Cardiac muscle cell (in vitro differentiated cells and primary cell): ENCODE measurements around the gene AMPD3. TPM values are rescaled to one million over a fixed set of nuclear protein-coding genes. Genes with fewer than 3 reads are reported as not detected.

Experiments used
- DNase-seq, 2 donors: peaks; one replicate each; pipeline versions ENCODE4 v3.0.0 to v3.0.0-alpha.2; 2010 to 2017; ENCODE audit warnings: low read depth in 1 of 2, low spot score in 1 of 2
- H3K27ac ChIP-seq: fragments of 200-600 bp; sonication (generic); 2 replicates; pipeline ENCODE4 v1.5.1; 2016
- H3K27me3 ChIP-seq: fragments of 200-600 bp; sonication (generic); 2 replicates; pipeline ENCODE4 v1.6.0; 2016; ENCODE audit warnings: control low read depth
- H3K36me3 ChIP-seq: fragments of 200-600 bp; sonication (generic); 2 replicates; pipeline ENCODE4 v1.5.1; 2016; ENCODE audit warnings: control low read depth
- H3K4me1 ChIP-seq: fragments of 200-600 bp; sonication (generic); 2 replicates; pipeline ENCODE4 v1.8.1; 2017; ENCODE audit warnings: low read depth, mild to moderate bottlenecking, mixed run types
- H3K4me3 ChIP-seq: fragments of 200-600 bp; sonication (generic); 2 replicates; pipeline ENCODE4 v1.5.1; 2016; ENCODE audit warnings: mild to moderate bottlenecking
- H3K9me3 ChIP-seq: fragments of 200-600 bp; sonication (generic); 2 replicates; pipeline ENCODE4 v1.5.1; 2017; ENCODE audit warnings: low read depth, mild to moderate bottlenecking, control low read depth
- polyA plus RNA-seq: library from polyadenylated mRNA; unstranded; fragments of >200 nt; fragmentation: Nextera tagmentation; extraction: Ambion mirVana; gene quantifications from 2 replicates; pipeline ENCODE4 v1.2.1, GENCODE V29; 2016
- total RNA-seq: library from RNA; depleted of rRNA; stranded (reverse); fragments of >200 nt; gene quantifications from 2 replicates; pipeline ENCODE4 v1.2.3, GENCODE V29; 2016
- TF ChIP-seq, protein P1 (sequence below): IDR thresholded peaks from 2 replicates; pipeline ENCODE4 v1.5.1; 2012; ENCODE audit warnings: low read depth, mild to moderate bottlenecking, low read length

AMPD3 gene
- total RNA-seq (3.3 and 13.0 TPM in 2 replicates), polyA plus RNA-seq (1.8 and 2.9 TPM in 2 replicates)

DNA sequence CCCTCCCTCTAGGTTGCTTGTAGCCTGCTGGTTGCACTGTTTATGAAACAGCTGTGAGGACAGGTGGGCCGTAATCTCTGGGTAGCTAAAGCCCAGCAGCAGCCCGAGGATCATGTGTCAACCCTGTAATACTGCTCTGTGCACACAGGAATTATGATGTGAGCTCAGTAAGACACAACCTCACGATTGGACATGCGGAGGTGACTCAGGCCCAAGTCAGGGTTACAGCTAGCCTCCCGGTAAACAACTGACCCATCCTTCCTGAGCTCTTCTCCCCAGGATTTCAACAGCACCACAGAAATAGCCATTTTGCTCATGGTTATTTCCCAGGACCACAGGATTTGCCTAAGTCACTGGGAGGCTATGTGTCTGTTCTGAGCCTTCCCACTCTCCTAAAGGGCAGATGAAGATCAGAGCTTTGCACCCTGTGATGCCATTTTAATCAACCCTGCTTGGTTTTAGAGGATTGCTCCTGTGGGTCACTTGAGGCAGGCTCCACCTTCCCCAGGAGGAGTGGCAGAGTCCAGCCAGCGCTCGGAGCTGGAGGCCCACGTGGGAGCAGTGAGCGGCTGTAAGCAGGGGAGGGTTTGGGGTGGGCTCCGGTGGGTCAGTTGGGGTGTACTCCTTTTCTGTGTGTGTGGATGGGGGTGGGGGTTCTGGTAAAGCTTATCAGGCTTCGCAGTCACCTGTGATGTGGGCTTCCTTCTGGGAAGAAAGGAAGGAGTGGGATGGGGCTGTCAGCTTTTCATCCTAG, at the start of gene AMPD3:
AMPD3 (plus strand) TSS at position 387 of the 754 bp plus-strand sequence. CDS start 6,256 bp downstream, outside the sequence.
- TF ChIP-seq, protein P1, sequence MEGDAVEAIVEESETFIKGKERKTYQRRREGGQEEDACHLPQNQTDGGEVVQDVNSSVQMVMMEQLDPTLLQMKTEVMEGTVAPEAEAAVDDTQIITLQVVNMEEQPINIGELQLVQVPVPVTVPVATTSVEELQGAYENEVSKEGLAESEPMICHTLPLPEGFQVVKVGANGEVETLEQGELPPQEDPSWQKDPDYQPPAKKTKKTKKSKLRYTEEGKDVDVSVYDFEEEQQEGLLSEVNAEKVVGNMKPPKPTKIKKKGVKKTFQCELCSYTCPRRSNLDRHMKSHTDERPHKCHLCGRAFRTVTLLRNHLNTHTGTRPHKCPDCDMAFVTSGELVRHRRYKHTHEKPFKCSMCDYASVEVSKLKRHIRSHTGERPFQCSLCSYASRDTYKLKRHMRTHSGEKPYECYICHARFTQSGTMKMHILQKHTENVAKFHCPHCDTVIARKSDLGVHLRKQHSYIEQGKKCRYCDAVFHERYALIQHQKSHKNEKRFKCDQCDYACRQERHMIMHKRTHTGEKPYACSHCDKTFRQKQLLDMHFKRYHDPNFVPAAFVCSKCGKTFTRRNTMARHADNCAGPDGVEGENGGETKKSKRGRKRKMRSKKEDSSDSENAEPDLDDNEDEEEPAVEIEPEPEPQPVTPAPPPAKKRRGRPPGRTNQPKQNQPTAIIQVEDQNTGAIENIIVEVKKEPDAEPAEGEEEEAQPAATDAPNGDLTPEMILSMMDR = no peak
- Histone ChIP-seq H3K9me3 (no peaks in the 10 kb centered on the region), H3K36me3 (no peaks in the 10 kb centered on the region), H3K4me1 (peaks cover 30% of the 10 kb centered on the region), H3K27ac (no peak within 1 kb of the TSS), H3K4me3 (no peak within 1 kb of the TSS), H3K27me3 (peaks cover 24% of the 10 kb centered on the region)
- peak in 1 of 2 donors; percentile 69 for DNase-seq

DNA sequence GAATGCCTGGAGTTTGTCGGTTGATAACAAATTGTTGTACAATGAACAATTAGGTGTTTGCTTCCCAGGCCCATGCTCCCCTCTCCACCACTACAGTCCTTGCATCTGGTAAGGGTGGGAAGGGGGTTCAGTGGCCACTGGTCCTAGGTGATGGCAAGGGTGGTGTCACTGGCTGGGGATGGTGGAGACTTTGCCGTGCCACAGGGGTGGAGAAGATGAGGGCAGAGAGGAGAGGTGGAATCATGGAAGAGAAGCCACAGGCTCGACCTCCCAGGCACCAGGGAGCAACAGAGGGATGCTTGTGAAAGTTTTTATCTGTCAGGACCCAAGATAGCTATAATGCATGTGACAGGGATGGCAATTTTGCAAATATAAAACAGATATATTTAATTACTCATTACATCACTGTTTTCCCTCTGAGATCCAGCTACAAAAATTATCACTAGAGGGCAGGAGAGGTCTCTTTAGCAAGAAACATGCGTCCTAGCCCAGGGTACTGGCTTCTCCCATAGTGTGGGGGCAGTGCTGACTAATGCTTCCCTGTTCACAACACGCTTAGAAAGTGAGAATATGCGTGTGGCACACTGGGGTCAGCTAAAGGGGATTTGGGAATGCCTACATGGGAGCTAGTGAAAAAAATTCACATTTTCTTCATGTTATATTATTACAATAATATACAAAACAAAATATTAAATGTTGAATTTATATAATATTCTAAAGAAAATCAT, 49.0 kb upstream of the AMPD3 start:
- Histone ChIP-seq H3K9me3 (no peaks in the 10 kb centered on the region), H3K27ac (no peak overlapping the region), H3K27me3 (peaks cover 4% of the 10 kb centered on the region)

DNA sequence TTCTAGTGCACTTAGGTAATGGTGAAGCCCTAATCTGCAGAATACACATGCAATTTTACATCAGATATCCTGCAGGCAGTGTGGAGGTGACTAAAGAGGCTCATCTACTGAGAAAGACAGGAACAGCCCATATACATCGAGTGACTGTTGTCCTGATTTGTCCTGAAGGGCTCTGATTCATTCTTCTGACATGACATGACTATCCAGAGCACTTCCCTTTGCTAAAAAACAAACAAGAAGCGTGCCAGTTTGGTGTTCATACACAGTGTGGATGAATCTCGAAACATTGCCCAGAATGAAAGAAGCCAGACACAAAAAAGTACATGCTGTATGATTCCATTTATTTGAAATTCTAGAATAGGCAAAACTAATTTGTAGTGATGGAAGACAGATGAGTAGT, 48.0 kb upstream of the AMPD3 start:
- Histone ChIP-seq H3K9me3 (no peaks in the 10 kb centered on the region), H3K4me3 (no peak overlapping the region), H3K27ac (no peak overlapping the region), H3K4me1 (peaks cover 4% of the 10 kb centered on the region), H3K36me3 (no peaks in the 10 kb centered on the region), H3K27me3 (peaks cover 4% of the 10 kb centered on the region)
- TF ChIP-seq, protein P1 = no peak
- DNase-seq = no peak

More for the DNA sequence above, 49.0 kb upstream of the AMPD3 start:
- DNase-seq = peak; percentile 89 to 92
- TF ChIP-seq, protein P1 = peak; percentile 74
- H3K4me1 ChIP-seq = peaks cover 4% of the 10 kb centered on the region
- no peaks in the 10 kb centered on the region for H3K36me3 ChIP-seq
- no peak overlapping the region for H3K4me3 ChIP-seq

DNA sequence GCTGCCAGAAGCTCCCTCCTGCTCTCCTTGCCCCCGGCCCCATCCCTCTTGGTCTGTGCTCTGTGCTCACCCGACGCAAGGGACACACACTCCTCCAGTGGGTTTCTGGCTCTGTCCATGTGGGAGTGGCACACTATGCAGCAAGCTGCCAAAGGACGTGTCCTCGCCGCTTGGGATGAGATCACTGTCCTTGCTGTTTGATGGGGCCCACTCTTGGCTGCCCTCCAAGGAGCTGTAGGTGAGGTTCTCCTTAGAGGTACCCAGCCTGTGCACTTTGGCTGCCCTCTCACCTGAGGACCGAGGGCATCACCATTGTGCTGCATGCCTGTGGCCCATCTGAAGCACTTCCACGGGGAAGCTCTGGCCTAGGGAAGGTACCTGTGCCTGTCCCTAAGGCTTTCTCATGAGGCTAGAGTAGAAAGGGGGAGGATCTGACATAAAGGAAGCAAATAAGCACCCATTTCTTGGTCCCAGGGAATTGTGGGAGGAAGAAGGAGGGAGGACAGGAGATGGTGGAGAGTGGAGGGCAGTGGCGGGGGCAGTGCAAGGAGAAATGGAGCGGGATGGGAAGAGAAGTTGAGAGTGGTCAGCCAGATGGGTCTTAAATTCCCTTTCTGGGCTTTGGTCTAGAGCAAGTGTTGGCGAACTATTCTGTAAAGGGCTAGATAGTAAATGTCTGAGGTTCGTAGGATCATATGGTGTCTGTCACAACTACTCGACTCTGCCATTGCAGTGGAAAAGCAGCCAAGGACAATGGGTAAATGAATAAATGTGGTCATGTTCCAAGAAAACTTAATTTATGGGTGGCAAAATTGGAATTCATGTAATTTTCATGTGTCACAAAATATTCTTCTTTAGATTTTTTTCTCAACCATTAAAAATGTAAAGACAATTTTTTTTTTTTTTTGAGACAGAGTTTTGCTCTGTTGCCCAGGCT, 47.0 kb upstream of the AMPD3 start:
- no peak overlapping the region for H3K27ac ChIP-seq
- H3K36me3 ChIP-seq = no peaks in the 10 kb centered on the region
- no peak for DNase-seq
- no peak overlapping the region for H3K4me3 ChIP-seq
- no peaks in the 10 kb centered on the region for H3K9me3 ChIP-seq
- peaks cover 4% of the 10 kb centered on the region for H3K27me3 ChIP-seq
- TF ChIP-seq, protein P1 = no peak
- H3K4me1 ChIP-seq = peaks cover 4% of the 10 kb centered on the region

DNA sequence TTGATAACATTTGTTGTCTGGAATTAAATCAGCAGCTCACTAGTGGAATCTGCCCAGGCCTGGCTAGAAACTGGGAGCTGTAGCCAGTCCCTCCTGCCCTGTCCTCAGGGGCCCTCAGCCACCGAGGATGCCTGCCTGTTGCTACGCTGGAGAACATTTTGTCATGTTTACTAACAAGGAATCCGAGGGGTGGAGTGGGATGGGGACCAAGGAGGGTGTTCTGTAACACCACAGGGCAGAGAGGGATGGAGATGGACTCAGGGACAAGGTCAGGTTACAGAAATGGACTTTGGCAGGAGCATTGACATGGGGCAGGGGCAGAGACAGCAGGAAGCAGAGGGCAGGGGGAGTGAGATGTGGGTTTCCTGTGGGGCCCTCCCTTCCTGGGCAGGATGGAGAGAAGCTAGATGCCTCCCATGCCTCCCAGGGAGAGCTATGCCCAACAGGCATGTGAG, 45.8 kb upstream of the AMPD3 start:
- TF ChIP-seq, protein P1 = no peak
- DNase-seq = no peak
- H3K36me3 ChIP-seq = no peaks in the 10 kb centered on the region

More for the DNA sequence above, 45.8 kb upstream of the AMPD3 start:
- Histone ChIP-seq H3K9me3 (no peaks in the 10 kb centered on the region), H3K27ac (no peak overlapping the region), H3K27me3 (peaks cover 10% of the 10 kb centered on the region), H3K4me1 (peaks cover 4% of the 10 kb centered on the region), H3K4me3 (no peak overlapping the region)
